PFSK-1 (cell line): ENCODE data around the gene B3GNT2.

Experiments used
- FOXP2 ChIP-seq: optimal IDR thresholded peaks from 2 replicates; pipeline ENCODE3; 2011; ENCODE audit warnings: borderline replicate concordance, control low read depth, inconsistent platforms; ENCODE audit not compliant: insufficient read depth; ENCODE audit errors: extremely low read length, extremely low read depth
- POLR2AphosphoS5 ChIP-seq: IDR thresholded peaks from 2 replicates; pipeline ENCODE4 v1.6.1; 2012; ENCODE audit warnings: low read depth, mild to moderate bottlenecking, control low read depth, low read length, moderate library complexity
- REST ChIP-seq, 2 experiments: IDR thresholded peaks; 2 replicates each; pipeline versions ENCODE4 v1.6.1 to v1.8.0; 2011 to 2012; ENCODE audit warnings: low read depth in 2 of 2, low read length in 2 of 2, control low read depth in 1 of 2, inconsistent platforms in 1 of 2, mild to moderate bottlenecking in 1 of 2, moderate library complexity in 1 of 2; ENCODE audit not compliant: insufficient read depth in 1 of 2
- SIN3A ChIP-seq: IDR thresholded peaks from 2 replicates; pipeline ENCODE4 v1.6.1; 2012; ENCODE audit warnings: mild to moderate bottlenecking, low read length, moderate library complexity, borderline replicate concordance; ENCODE audit not compliant: insufficient read depth
- TAF1 ChIP-seq: IDR thresholded peaks from 2 replicates; pipeline ENCODE4 v1.6.1; 2012; ENCODE audit warnings: low read length, control low read depth, borderline replicate concordance; ENCODE audit not compliant: insufficient read depth

B3GNT2 gene

GRCh38 chr2:62197011-62197924 lies 1.4 kb downstream of the B3GNT2 start:
- TF ChIP-seq FOXP2 = no peak
- TF ChIP-seq SIN3A = no peak
- TF ChIP-seq REST (IDR thresholded peaks at IDR 0.05; ENCODE audit: insufficient read depth in 1 of 2, low read depth in 2 of 2, low read length in 2 of 2) = no peak
- TF ChIP-seq POLR2AphosphoS5 = no peak
- TF ChIP-seq TAF1 = no peak

GRCh38 chr2:62197925-62198633 lies 2.2 kb downstream of the B3GNT2 start:
- TF ChIP-seq TAF1 (no peak), REST (IDR thresholded peaks at IDR 0.05; ENCODE audit: insufficient read depth in 1 of 2, low read depth in 2 of 2, low read length in 2 of 2) (no peak), FOXP2 (no peak), SIN3A (no peak), POLR2AphosphoS5 (no peak)

GRCh38 chr2:62199392-62200125 lies 3.6 kb downstream of the B3GNT2 start:
- TF ChIP-seq FOXP2 (no peak), SIN3A (no peak), POLR2AphosphoS5 (no peak), REST (IDR thresholded peaks at IDR 0.05; ENCODE audit: insufficient read depth in 1 of 2, low read depth in 2 of 2, low read length in 2 of 2) (no peak), TAF1 (no peak)

GRCh38 chr2:62200291-62200841 lies 4.5 kb downstream of the B3GNT2 start:
- TF ChIP-seq SIN3A (no peak), REST (IDR thresholded peaks at IDR 0.05; ENCODE audit: insufficient read depth in 1 of 2, low read depth in 2 of 2, low read length in 2 of 2) (no peak), POLR2AphosphoS5 (no peak), FOXP2 (no peak), TAF1 (no peak)
